Loucy (cell line): ENCODE results near the gene ACADL.

Source experiments
- H2AFZ ChIP-seq: fragments of 200-600 bp; sonication (generic); 2 replicates; pipeline ENCODE4 v1.6.0; 2016; ENCODE audit warnings: antibody characterized with exemption, mild to moderate bottlenecking, low read length, moderate library complexity
- H3F3A ChIP-seq: fragments of 200-600 bp; 2 replicates; pipeline ENCODE4 v1.6.0; 2016; ENCODE audit warnings: antibody characterized with exemption, low read depth, mild to moderate bottlenecking
- H3K27me3 ChIP-seq: fragments of 200-600 bp; sonication (generic); 2 replicates; pipeline ENCODE4 v1.6.1; 2014; ENCODE audit warnings: low read length, mild to moderate bottlenecking; ENCODE audit not compliant: insufficient read depth, poor library complexity, severe bottlenecking
- H3K36me3 ChIP-seq: fragments of 200-600 bp; sonication (generic); 2 replicates; pipeline ENCODE4 v1.6.1; 2016; ENCODE audit warnings: low read length; ENCODE audit not compliant: insufficient read depth
- H3K4me1 ChIP-seq: fragments of 200-600 bp; sonication (generic); 2 replicates; pipeline ENCODE4 v1.5.1; 2014; ENCODE audit warnings: low read length, mild to moderate bottlenecking; ENCODE audit not compliant: insufficient read depth, poor library complexity, severe bottlenecking
- H3K4me2 ChIP-seq: fragments of 200-600 bp; sonication (generic); 2 replicates; pipeline ENCODE4 v1.6.0; 2014; ENCODE audit warnings: antibody characterized with exemption, low read length, low read depth, mild to moderate bottlenecking; ENCODE audit not compliant: poor library complexity, severe bottlenecking
- H3K4me3 ChIP-seq: fragments of 200-600 bp; sonication (generic); 2 replicates; pipeline ENCODE4 v1.5.1; 2014; ENCODE audit warnings: low read length, mild to moderate bottlenecking, mixed read lengths; ENCODE audit not compliant: poor library complexity, severe bottlenecking
- H3K79me2 ChIP-seq: fragments of 200-600 bp; sonication (generic); 2 replicates; pipeline ENCODE4 v1.6.1; 2014; ENCODE audit warnings: low read length; ENCODE audit not compliant: insufficient read depth
- H3K9ac ChIP-seq: fragments of 200-600 bp; sonication (generic); 2 replicates; pipeline ENCODE4 v1.6.0; 2014; ENCODE audit warnings: mild to moderate bottlenecking, low read depth, low read length, moderate library complexity; ENCODE audit not compliant: poor library complexity, severe bottlenecking
- H3K9me2 ChIP-seq: fragments of 200-600 bp; sonication (generic); replicated peaks from 2 replicates; pipeline ENCODE4 v1.6.1; 2016; ENCODE audit warnings: low read depth, low read length, mixed read lengths
- H3K9me3 ChIP-seq: fragments of 200-600 bp; sonication (generic); 2 replicates; pipeline ENCODE4 v1.6.1; 2014; ENCODE audit warnings: mild to moderate bottlenecking, antibody characterized with exemption, low read length, low read depth; ENCODE audit not compliant: insufficient read depth
- H4K20me1 ChIP-seq: fragments of 200-600 bp; sonication (generic); 2 replicates; pipeline ENCODE4 v1.6.0; 2014; ENCODE audit warnings: antibody characterized with exemption, low read length, mild to moderate bottlenecking; ENCODE audit not compliant: insufficient read depth, poor library complexity, severe bottlenecking
- CTCF ChIP-seq: fragments of 200-600 bp; sonication (generic); conservative IDR thresholded peaks from 2 replicates; pipeline ENCODE4 v1.5.1; 2014; ENCODE audit warnings: mild to moderate bottlenecking, antibody characterized with exemption, low read length
- EZH2phosphoT487 ChIP-seq: fragments of 200-600 bp; IDR thresholded peaks from 2 replicates; pipeline ENCODE4 v1.6.1; 2018; ENCODE audit warnings: antibody characterized with exemption, mild to moderate bottlenecking, moderate library complexity, borderline replicate concordance

The ACADL gene

GRCh38 chr2:210230984-210231383 lies 5.7 kb upstream of the ACADL start:
- TF ChIP-seq CTCF, result no peak
- no peak for TF ChIP-seq EZH2phosphoT487
- Histone ChIP-seq H3F3A (no peaks in the 10 kb centered on the region), H3K9ac (no peak overlapping the region)

DNA sequence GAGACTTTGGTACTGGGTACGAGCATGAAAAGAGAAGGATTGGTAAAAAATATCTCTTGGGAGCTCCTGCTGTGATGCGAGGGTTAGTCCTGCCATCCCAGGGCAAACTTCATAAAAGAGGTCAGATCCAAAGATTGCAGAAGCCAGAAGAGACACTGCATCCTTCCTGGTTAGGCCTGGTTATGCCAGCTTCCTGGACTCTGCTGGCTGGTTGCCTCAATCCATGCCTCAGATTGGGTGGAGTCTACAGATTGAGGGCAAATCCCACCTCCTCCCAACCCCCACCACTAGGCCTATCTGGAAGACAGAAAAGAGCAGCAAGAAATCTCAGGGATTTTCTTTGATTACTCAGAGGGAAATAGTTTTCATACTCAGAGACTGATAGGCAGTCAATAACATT lies 5.3 kb upstream of the ACADL start:
- no peak overlapping the region for H3K9ac ChIP-seq
- no peaks in the 10 kb centered on the region for H3K79me2 ChIP-seq
- H3K4me3 ChIP-seq, result no peak overlapping the region
- H2AFZ ChIP-seq, result no peak overlapping the region
- TF ChIP-seq EZH2phosphoT487 (no peak), CTCF (no peak)
- H3K27me3 ChIP-seq, result no peaks in the 10 kb centered on the region
- H3K9me2 ChIP-seq, result no peaks in the 10 kb centered on the region
- no peaks in the 10 kb centered on the region for H3F3A ChIP-seq
- H4K20me1 ChIP-seq, result no peaks in the 10 kb centered on the region
- H3K4me1 ChIP-seq, result no peaks in the 10 kb centered on the region
- no peaks in the 10 kb centered on the region for H3K9me3 ChIP-seq
- H3K36me3 ChIP-seq, result no peaks in the 10 kb centered on the region
- no peak overlapping the region for H3K4me2 ChIP-seq

More at GRCh38 chr2:210230984-210231383, 5.7 kb upstream of the ACADL start:
- Histone ChIP-seq H2AFZ (no peak overlapping the region), H3K36me3 (no peaks in the 10 kb centered on the region), H3K4me3 (no peak overlapping the region), H3K79me2 (no peaks in the 10 kb centered on the region), H3K9me3 (no peaks in the 10 kb centered on the region), H3K27me3 (no peaks in the 10 kb centered on the region), H3K9me2 (no peaks in the 10 kb centered on the region), H3K4me2 (no peak overlapping the region), H4K20me1 (no peaks in the 10 kb centered on the region), H3K4me1 (no peaks in the 10 kb centered on the region)

DNA sequence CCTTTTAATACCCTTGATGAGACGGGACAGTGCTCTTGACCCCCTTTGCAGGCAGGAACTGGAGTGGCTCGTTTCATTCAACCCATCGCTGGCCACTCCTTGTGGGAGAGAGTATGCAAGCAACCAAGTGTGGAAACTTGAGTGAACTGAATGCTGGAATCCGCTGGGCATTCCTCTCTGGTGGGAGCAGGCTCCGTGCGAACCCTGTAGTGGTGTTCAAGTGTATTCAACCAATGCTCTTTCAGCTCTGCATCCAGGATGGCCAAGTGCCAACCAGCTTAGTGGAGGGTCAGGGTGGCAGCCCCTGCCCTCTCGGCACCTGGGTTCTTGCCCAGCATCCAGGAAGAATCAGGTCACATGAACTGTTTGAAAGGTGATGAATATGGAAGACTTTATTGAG lies 3.3 kb upstream of the ACADL start:
- Histone ChIP-seq H3K79me2 (no peaks in the 10 kb centered on the region), H3K27me3 (no peaks in the 10 kb centered on the region), H3K4me1 (no peaks in the 10 kb centered on the region), H3K4me3 (no peak overlapping the region), H4K20me1 (no peaks in the 10 kb centered on the region), H3K36me3 (no peaks in the 10 kb centered on the region), H3K4me2 (no peak overlapping the region), H2AFZ (no peak overlapping the region), H3F3A (no peaks in the 10 kb centered on the region), H3K9me2 (no peaks in the 10 kb centered on the region), H3K9me3 (no peaks in the 10 kb centered on the region), H3K9ac (no peak overlapping the region)
- no peak for TF ChIP-seq EZH2phosphoT487
- TF ChIP-seq CTCF, result no peak
